Esophagus squamous epithelium (tissue), 4 donors: ENCODE results near the gene UBAC2.

ENCODE experiments used
- POLR2A ChIP-seq, 4 donors: fragments of 450-650 bp; IDR thresholded peaks; one replicate each; pipeline ENCODE4 v1.6.1; 2017; ENCODE audit warnings: antibody characterized with exemption in 4 of 4, mild to moderate bottlenecking in 4 of 4, moderate library complexity in 3 of 4
- TF ChIP-seq, protein P1 (sequence below), 6 experiments: fragments of 450-650 bp in 4 of 6; fragments of 200-600 bp in 2 of 6; sonication (generic) in 2 of 6; IDR thresholded peaks; one replicate each; pipeline ENCODE4 v1.5.1; 2016 to 2019; ENCODE audit warnings: antibody characterized with exemption in 6 of 6, mild to moderate bottlenecking in 4 of 6, moderate library complexity in 4 of 6

DNA sequence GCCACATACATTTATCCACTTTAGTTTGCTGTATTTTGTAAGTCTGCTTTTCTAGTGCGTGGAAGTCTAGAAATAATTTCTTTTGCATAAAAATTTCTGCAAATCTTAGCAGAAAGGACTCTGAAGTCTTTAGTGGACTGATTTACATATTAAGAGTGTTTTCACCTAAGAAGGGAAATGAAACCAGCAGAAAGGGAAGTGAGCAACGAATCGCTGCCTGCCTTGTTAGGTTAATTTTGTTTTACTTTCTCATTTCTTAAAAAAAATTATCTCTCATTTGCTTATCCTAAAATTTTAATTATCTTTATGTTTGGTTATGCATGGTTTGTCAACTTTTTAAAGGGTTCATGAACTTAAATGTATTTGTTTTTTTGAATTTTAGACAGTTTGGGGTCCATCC lies 58.3 kb downstream of the UBAC2 start:
- TF ChIP-seq, protein P1, sequence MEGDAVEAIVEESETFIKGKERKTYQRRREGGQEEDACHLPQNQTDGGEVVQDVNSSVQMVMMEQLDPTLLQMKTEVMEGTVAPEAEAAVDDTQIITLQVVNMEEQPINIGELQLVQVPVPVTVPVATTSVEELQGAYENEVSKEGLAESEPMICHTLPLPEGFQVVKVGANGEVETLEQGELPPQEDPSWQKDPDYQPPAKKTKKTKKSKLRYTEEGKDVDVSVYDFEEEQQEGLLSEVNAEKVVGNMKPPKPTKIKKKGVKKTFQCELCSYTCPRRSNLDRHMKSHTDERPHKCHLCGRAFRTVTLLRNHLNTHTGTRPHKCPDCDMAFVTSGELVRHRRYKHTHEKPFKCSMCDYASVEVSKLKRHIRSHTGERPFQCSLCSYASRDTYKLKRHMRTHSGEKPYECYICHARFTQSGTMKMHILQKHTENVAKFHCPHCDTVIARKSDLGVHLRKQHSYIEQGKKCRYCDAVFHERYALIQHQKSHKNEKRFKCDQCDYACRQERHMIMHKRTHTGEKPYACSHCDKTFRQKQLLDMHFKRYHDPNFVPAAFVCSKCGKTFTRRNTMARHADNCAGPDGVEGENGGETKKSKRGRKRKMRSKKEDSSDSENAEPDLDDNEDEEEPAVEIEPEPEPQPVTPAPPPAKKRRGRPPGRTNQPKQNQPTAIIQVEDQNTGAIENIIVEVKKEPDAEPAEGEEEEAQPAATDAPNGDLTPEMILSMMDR (IDR thresholded peaks at IDR 0.05): no peak
- TF ChIP-seq POLR2A (IDR thresholded peaks at IDR 0.05): no peak
